B cell (primary cell): Measurements from ENCODE around the gene PABPC3.

ENCODE experiments used
- EZH2 ChIP-seq: IDR thresholded peaks from 2 replicates; pipeline ENCODE4 v1.6.1; 2012; ENCODE audit warnings: borderline replicate concordance, low read depth, mild to moderate bottlenecking, moderate library complexity, low read length; ENCODE audit not compliant: insufficient read depth, poor library complexity, severe bottlenecking
- TF ChIP-seq, protein P1 (sequence below): fragments of 200-600 bp; IDR thresholded peaks from one replicate; pipeline ENCODE4 v1.8.0; 2022; ENCODE audit warnings: antibody characterized with exemption, mild to moderate bottlenecking

DNA sequence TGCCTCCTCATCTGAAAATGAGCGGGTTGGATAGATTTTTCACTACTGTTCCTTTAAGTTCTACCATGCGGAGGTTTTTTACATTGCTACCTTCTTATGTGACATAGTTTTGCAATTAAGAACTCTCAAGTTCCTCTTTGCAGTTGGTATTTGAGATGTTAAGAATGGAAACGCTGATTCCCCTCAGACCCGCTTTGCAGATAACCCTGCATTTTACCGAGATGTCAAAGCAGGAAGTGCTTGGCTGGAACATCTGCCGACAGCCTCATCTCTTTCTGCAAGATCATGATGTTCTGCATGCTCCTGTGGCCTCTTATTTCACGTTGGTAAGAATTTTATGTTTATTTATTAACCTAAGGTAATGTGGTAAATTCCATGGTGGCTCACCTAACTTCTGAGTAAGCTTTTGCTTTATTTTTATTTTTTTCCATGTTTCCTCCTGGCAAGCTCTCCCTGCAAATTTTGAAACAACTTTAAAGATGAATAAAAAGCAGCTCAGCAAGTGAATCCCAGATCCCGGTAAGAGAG is 22.5 kb downstream of the PABPC3 start:
- TF ChIP-seq, protein P1, sequence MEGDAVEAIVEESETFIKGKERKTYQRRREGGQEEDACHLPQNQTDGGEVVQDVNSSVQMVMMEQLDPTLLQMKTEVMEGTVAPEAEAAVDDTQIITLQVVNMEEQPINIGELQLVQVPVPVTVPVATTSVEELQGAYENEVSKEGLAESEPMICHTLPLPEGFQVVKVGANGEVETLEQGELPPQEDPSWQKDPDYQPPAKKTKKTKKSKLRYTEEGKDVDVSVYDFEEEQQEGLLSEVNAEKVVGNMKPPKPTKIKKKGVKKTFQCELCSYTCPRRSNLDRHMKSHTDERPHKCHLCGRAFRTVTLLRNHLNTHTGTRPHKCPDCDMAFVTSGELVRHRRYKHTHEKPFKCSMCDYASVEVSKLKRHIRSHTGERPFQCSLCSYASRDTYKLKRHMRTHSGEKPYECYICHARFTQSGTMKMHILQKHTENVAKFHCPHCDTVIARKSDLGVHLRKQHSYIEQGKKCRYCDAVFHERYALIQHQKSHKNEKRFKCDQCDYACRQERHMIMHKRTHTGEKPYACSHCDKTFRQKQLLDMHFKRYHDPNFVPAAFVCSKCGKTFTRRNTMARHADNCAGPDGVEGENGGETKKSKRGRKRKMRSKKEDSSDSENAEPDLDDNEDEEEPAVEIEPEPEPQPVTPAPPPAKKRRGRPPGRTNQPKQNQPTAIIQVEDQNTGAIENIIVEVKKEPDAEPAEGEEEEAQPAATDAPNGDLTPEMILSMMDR, result no peak
- TF ChIP-seq EZH2, result no peak
